Measurements from ENCODE around the gene PDSS2.

PDSS2 gene

DNA sequence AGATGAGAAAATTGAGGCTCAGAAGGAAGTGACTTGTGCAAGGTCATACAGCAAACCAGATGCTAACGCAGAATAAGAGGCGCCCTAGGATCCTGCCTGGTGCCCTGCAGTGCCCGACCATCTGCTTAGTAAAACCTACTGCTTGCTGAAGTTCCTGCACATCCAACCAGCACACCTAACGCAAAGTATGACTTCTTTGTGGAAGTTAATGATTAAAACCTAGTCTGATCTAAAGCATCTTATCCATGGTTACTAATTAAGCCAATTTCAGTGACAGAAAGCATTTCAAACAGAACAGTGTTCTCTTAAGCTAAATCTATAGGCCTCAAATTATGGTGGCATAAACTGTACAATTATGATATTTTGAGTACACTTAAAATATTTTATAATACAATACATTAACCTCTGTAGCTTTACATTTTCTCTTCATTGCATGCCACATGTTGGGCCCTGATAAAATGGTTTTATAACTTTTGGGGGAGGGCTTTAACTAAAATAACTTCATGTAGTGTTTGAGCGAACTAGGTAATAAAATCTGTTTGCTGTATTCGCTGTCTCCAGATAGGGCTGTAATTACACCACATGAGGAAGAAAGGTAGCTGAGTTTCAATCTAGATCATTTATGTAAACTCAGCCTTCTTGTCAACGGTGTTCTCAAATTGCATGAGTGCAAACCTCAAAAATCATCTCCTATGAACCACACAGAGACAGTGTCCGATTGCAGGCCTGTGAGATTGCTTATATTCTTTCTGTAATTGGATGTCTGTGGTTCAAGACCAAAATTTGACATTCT is 306.5 kb downstream of the PDSS2 start:
- TF ChIP-seq, protein P1, sequence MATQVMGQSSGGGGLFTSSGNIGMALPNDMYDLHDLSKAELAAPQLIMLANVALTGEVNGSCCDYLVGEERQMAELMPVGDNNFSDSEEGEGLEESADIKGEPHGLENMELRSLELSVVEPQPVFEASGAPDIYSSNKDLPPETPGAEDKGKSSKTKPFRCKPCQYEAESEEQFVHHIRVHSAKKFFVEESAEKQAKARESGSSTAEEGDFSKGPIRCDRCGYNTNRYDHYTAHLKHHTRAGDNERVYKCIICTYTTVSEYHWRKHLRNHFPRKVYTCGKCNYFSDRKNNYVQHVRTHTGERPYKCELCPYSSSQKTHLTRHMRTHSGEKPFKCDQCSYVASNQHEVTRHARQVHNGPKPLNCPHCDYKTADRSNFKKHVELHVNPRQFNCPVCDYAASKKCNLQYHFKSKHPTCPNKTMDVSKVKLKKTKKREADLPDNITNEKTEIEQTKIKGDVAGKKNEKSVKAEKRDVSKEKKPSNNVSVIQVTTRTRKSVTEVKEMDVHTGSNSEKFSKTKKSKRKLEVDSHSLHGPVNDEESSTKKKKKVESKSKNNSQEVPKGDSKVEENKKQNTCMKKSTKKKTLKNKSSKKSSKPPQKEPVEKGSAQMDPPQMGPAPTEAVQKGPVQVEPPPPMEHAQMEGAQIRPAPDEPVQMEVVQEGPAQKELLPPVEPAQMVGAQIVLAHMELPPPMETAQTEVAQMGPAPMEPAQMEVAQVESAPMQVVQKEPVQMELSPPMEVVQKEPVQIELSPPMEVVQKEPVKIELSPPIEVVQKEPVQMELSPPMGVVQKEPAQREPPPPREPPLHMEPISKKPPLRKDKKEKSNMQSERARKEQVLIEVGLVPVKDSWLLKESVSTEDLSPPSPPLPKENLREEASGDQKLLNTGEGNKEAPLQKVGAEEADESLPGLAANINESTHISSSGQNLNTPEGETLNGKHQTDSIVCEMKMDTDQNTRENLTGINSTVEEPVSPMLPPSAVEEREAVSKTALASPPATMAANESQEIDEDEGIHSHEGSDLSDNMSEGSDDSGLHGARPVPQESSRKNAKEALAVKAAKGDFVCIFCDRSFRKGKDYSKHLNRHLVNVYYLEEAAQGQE (IDR thresholded peaks at IDR 0.05; ENCODE audit: insufficient read depth in 1 of 2, low read depth in 2 of 2, low read length in 2 of 2) = no peak
- TF ChIP-seq POLR2AphosphoS5 (IDR thresholded peaks at IDR 0.05; ENCODE audit: low read depth, low read length) = no peak
- TF ChIP-seq SIN3A (IDR thresholded peaks at IDR 0.05; ENCODE audit: borderline replicate concordance, insufficient read depth, low read length) = no peak
- TF ChIP-seq TAF1 (IDR thresholded peaks at IDR 0.05; ENCODE audit: borderline replicate concordance, insufficient read depth, low read length) = no peak

DNA sequence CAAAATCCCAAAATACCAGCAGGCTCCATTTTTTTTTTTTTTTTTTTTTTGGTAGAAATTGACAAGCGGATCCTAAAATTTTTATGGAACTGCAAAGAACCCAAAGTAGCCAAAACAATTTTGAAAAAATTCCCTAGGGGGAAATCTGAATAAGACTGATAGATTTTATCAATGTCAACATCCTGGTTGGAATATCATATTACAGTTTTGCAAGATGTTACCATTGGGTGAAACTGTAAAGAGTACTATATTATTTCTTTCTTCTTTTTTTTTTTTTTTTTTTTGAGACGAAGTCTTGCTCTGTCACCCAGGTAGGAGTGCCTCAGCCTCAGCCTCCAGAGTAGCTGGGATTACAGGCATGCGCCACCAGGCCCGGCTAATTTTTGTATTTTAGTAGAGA is 314.7 kb downstream of the PDSS2 start:
- no peak for TF ChIP-seq SIN3A (IDR thresholded peaks at IDR 0.05; ENCODE audit: borderline replicate concordance, insufficient read depth, low read length)
- no peak for TF ChIP-seq POLR2AphosphoS5 (IDR thresholded peaks at IDR 0.05; ENCODE audit: low read depth, low read length)
- TF ChIP-seq, protein P1 (IDR thresholded peaks at IDR 0.05; ENCODE audit: insufficient read depth in 1 of 2, low read depth in 2 of 2, low read length in 2 of 2) = no peak
- TF ChIP-seq TAF1 (IDR thresholded peaks at IDR 0.05; ENCODE audit: borderline replicate concordance, insufficient read depth, low read length) = no peak
- TF ChIP-seq FOXP2 (optimal IDR thresholded peaks at IDR 0.05; ENCODE audit: borderline replicate concordance, extremely low read depth, extremely low read length, insufficient read depth) = no peak

GRCh38 chr6:107144014-107144413 is 315.4 kb downstream of the PDSS2 start:
- TF ChIP-seq POLR2AphosphoS5 (IDR thresholded peaks at IDR 0.05; ENCODE audit: low read depth, low read length) (no peak), TAF1 (IDR thresholded peaks at IDR 0.05; ENCODE audit: borderline replicate concordance, insufficient read depth, low read length) (no peak), SIN3A (IDR thresholded peaks at IDR 0.05; ENCODE audit: borderline replicate concordance, insufficient read depth, low read length) (no peak), FOXP2 (optimal IDR thresholded peaks at IDR 0.05; ENCODE audit: borderline replicate concordance, extremely low read depth, extremely low read length, insufficient read depth) (no peak)
- TF ChIP-seq, protein P1 (IDR thresholded peaks at IDR 0.05; ENCODE audit: insufficient read depth in 1 of 2, low read depth in 2 of 2, low read length in 2 of 2) = no peak

GRCh38 chr6:107140581-107140980 is 318.8 kb downstream of the PDSS2 start:
- TF ChIP-seq, protein P1 (IDR thresholded peaks at IDR 0.05; ENCODE audit: insufficient read depth in 1 of 2, low read depth in 2 of 2, low read length in 2 of 2) = no peak
- TF ChIP-seq TAF1 (IDR thresholded peaks at IDR 0.05; ENCODE audit: borderline replicate concordance, insufficient read depth, low read length) = no peak

Data from PFSK-1 (cell line).